A549 treated with DMSO at 1 μM for 4 hours (cell line): ENCODE data around the gene GUCA1A. TPM values are rescaled to one million over a fixed set of nuclear protein-coding genes. Genes with fewer than 3 reads are reported as not detected.

Experiments used
- total RNA-seq: library from RNA; stranded (reverse); fragments of 200-300 nt; extraction: Qiagen RNA extraction; gene quantifications from 5 replicates; pipeline ENCODE4 v1.2.3, GENCODE V29; 2022; ENCODE audit warnings: low read depth

GUCA1A gene
- total RNA-seq = not detected in 5 replicates

GRCh38 chr6:42173101-42173500 is at the start of gene GUCA1A:
GUCA1A (plus strand) TSS chr6:42173364; CDS start chr6:42173614, 250 bp downstream.

GRCh38 chr6:42142118-42142835 is 30.9 kb upstream of the GUCA1A start, which contains the start of gene C6orf132:
C6orf132 (minus strand) TSS chr6:42142620; CDS start chr6:42142444, 176 bp downstream.

DNA sequence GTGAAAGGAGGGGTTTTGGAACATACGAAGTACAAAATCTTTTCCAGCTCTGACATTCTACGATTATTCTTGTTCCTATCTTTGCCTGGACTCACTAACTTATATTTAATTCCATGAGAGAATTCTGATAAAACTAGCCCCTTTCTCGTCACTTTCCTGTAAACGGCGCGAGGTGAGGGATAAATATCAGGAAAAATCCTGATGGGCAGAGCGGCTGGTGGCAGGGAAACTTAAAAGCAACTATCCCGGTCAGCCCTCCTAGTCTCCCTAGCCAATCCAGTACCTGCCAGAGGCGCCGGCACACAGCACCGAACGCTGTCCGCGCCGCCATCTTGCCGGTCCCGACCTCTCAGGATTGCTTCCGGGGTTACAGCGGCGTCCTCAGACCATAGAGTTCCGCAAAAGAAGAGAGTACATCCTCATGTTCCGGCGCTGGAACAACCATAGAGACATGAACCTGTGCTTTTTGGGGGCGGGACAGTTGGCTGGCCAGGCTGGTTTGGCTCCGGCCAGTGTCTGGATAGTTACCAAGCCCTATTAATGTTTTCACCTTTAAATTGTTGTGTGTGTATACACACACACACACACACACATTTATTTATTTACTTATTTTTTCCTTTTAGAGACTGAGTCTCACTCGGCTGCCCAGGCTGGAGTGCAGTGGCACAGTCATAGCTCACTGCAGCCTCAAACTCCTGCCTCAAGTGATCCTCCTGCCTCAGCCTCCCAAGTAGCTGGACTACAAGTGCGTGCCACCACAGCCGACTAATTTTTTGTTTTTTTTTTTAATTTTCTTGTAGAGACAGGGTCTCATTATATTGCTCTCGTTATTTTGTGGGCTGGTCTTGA is 44.6 kb downstream of the GUCA1A start, which contains the start of gene MRPS10:
Gene MRPS10, minus strand, starts transcription at position 343 of the 849 bp plus-strand sequence. Its CDS starts 12 bp downstream, at position 331.

Other genes starting within 250 kb of the GUCA1A start
- 159 to 199 TPM (median 189 TPM) in 5 replicates for gene CCND3, start 231.6 kb upstream of the GUCA1A start, total RNA-seq
- 12.7 to 13.5 TPM (median 13.1 TPM) in 5 replicates for gene TAF8, start 122.8 kb upstream of the GUCA1A start, total RNA-seq
- 1.1 to 1.3 TPM (median 1.3 TPM) in 5 replicates for gene C6orf132, start 30.7 kb upstream of the GUCA1A start, total RNA-seq
- gene GUCA1B, start 21.6 kb downstream of the GUCA1A start, total RNA-seq = 0.41 to 0.99 TPM (median 0.64 TPM) in 5 replicates
- gene MRPS10, start 44.5 kb downstream of the GUCA1A start, total RNA-seq = 36.5 to 45.3 TPM (median 40.1 TPM) in 5 replicates